Sigmoid colon (tissue), 4 donors: Measurements from ENCODE around the gene EIF4H.

Source experiments
- CTCF ChIP-seq, 4 experiments: fragments of 450-650 bp in 3 of 4; fragments of 200-600 bp in 1 of 4; IDR thresholded peaks; one replicate each; pipeline ENCODE4 v1.5.1; 2016 to 2019; ENCODE audit warnings: antibody characterized with exemption in 4 of 4, mild to moderate bottlenecking in 3 of 4, moderate library complexity in 2 of 4
- EP300 ChIP-seq, 4 donors: sonication (generic); formaldehyde crosslinking; IDR thresholded peaks; one replicate each; pipeline ENCODE4 v1.6.1; 2017; ENCODE audit warnings: antibody characterized with exemption in 4 of 4
- POLR2A ChIP-seq, 2 donors: fragments of 450-650 bp; IDR thresholded peaks; one replicate each; pipeline ENCODE4 v1.6.1; 2016; ENCODE audit warnings: antibody characterized with exemption in 2 of 2, mild to moderate bottlenecking in 2 of 2, moderate library complexity in 2 of 2
- POLR2AphosphoS5 ChIP-seq, 4 donors: sonication (generic); formaldehyde crosslinking; IDR thresholded peaks; one replicate each; pipeline ENCODE4 v1.6.1; 2017; ENCODE audit warnings: antibody characterized with exemption in 4 of 4

GRCh38 chr7:74230446-74231231 lies 56.5 kb downstream of the EIF4H start:
- no peak for TF ChIP-seq CTCF (IDR thresholded peaks at IDR 0.05)
- no peak for TF ChIP-seq EP300 (IDR thresholded peaks at IDR 0.05)
- TF ChIP-seq POLR2A (IDR thresholded peaks at IDR 0.05) = no peak
- TF ChIP-seq POLR2AphosphoS5 (IDR thresholded peaks at IDR 0.05) = no peak
